OCI-LY1 (cell line): ENCODE results near the gene LY86.

Experiments used
- CTCF ChIP-seq: fragments of 200-600 bp; sonication (generic), shearing (Covaris generic); IDR thresholded peaks from 2 replicates; pipeline ENCODE4 v1.5.1; 2017; ENCODE audit warnings: mild to moderate bottlenecking, antibody characterized with exemption, low read length, moderate library complexity, mixed read lengths
- EZH2 ChIP-seq: fragments of 200-600 bp; sonication (generic), shearing (Covaris generic); IDR thresholded peaks from 2 replicates; pipeline ENCODE4 v1.8.0; 2017; ENCODE audit warnings: borderline replicate concordance, mixed run types, mild to moderate bottlenecking, antibody characterized with exemption, low read length, moderate library complexity, mixed read lengths

- no peak for TF ChIP-seq EZH2
- TF ChIP-seq CTCF = no peak
These were observed 112.1 kb downstream of the LY86 start for GRCh38 chr6:6700407-6701270.
